HG03520 (cell line): ENCODE results near the gene UBXN2A.
"Not testable (repeated sequence)": the region's sequence is repeated elsewhere in the genome, so short reads cannot be mapped to it uniquely, and the experiment has no call there.

Experiments
- ATAC-seq: cut with Tn5 transposase; IDR thresholded peaks from one replicate; pipeline ENCODE4 v1.9.1; 2021; ENCODE audit warnings: mild to moderate bottlenecking, moderate library complexity; ENCODE audit not compliant: unreplicated experiment

Gene UBXN2A

GRCh38 chr2:24011250-24012104, 71.2 kb downstream of the UBXN2A start:
- no peak for ATAC-seq

GRCh38 chr2:24012521-24013188, 72.4 kb downstream of the UBXN2A start:
- ATAC-seq = no peak

GRCh38 chr2:24014902-24015301, 74.6 kb downstream of the UBXN2A start:
- ATAC-seq = not testable (repeated sequence)

- no peak for ATAC-seq
Observed at GRCh38 chr2:24015562-24016375, 75.5 kb downstream of the UBXN2A start.

- ATAC-seq = no peak
Observed at GRCh38 chr2:24016376-24016761, 76.1 kb downstream of the UBXN2A start.

- no peak for ATAC-seq
Observed at GRCh38 chr2:24016853-24017703, 76.8 kb downstream of the UBXN2A start.

GRCh38 chr2:24017711-24018110, 77.4 kb downstream of the UBXN2A start:
- ATAC-seq = no peak

GRCh38 chr2:24018241-24018640, 78.0 kb downstream of the UBXN2A start:
- ATAC-seq = no peak

GRCh38 chr2:24019729-24020128, 79.5 kb downstream of the UBXN2A start:
- no peak for ATAC-seq

- no peak for ATAC-seq
Observed at GRCh38 chr2:24020244-24020643, 80.0 kb downstream of the UBXN2A start.

- no peak for ATAC-seq
Observed at GRCh38 chr2:24021122-24021998, 81.1 kb downstream of the UBXN2A start.

- no peak for ATAC-seq
Observed at GRCh38 chr2:24022324-24022974, 82.2 kb downstream of the UBXN2A start.

- no peak for ATAC-seq
Observed at GRCh38 chr2:24022975-24023575, 82.8 kb downstream of the UBXN2A start.

- no peak for ATAC-seq
Observed at GRCh38 chr2:24024018-24024417, 83.8 kb downstream of the UBXN2A start.

- no peak for ATAC-seq
Observed at GRCh38 chr2:24024996-24025663, 84.9 kb downstream of the UBXN2A start.

- no peak for ATAC-seq
Observed at GRCh38 chr2:24026233-24026632, 86.0 kb downstream of the UBXN2A start.

GRCh38 chr2:24038786-24039499, 98.7 kb downstream of the UBXN2A start:
- no peak for ATAC-seq
